ENCODE data around the gene RAB11FIP4.

The RAB11FIP4 gene

GRCh38 chr17:31476525-31477416, 85.3 kb downstream of the RAB11FIP4 start:
- no peak for DNase-seq (ENCODE audit: low read depth)
- TF ChIP-seq, protein P1, sequence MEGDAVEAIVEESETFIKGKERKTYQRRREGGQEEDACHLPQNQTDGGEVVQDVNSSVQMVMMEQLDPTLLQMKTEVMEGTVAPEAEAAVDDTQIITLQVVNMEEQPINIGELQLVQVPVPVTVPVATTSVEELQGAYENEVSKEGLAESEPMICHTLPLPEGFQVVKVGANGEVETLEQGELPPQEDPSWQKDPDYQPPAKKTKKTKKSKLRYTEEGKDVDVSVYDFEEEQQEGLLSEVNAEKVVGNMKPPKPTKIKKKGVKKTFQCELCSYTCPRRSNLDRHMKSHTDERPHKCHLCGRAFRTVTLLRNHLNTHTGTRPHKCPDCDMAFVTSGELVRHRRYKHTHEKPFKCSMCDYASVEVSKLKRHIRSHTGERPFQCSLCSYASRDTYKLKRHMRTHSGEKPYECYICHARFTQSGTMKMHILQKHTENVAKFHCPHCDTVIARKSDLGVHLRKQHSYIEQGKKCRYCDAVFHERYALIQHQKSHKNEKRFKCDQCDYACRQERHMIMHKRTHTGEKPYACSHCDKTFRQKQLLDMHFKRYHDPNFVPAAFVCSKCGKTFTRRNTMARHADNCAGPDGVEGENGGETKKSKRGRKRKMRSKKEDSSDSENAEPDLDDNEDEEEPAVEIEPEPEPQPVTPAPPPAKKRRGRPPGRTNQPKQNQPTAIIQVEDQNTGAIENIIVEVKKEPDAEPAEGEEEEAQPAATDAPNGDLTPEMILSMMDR (conservative IDR thresholded peaks at IDR 0.05; ENCODE audit: low read length), result no peak
- H3K4me3 ChIP-seq (ENCODE audit: low read length), result no peak overlapping the region

DNA sequence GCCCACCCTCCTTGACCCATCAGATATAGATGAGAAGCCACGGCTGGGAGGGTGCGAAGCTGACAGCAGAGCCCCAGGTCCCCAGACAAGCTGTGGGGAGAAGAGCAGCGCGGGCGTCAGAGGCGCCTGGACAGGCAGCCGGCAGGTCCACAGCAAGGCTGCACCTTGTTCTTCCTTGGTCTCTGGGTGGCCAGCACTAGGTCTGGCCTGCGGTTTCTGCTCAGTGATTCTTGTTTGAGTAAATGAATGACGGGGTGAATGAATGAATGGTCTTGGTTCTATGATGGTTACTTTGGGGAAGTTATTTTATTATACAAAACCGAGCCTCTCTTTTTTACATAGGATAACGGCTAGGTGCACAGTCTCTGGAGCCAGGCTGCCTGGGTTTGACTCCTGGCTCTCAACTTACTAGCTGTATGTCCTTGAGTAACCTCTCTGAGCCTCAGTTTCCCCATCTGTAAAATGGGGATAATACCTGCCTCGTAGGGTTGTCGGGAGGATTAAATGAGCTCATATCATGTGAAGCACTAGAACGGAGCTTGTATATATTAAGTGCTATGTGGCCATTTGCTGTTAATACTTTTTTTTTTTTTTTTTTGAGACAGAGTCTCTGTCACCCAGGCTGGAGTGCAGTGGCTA, 86.1 kb downstream of the RAB11FIP4 start:
- no peak overlapping the region for H3K4me3 ChIP-seq (ENCODE audit: low read length)
- DNase-seq (ENCODE audit: low read depth), result no peak
- TF ChIP-seq, protein P1 (conservative IDR thresholded peaks at IDR 0.05; ENCODE audit: low read length), result no peak

DNA sequence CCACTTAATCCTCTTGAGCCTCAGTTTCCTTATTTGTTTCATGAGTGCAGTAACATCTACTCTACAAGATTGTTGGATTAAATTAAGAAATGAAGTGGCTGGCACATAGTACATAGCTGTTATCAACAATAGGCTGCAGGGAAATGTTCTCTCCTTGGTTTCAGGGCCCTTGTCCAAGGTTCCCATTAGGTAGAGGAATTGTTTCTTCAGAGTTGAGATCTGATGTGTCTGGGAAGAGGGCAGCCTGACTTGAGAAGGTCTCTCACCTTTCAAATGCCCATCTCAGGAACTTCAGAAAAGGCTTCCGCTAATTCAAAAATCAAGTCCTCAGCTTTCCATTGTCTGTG, 87.6 kb downstream of the RAB11FIP4 start:
- TF ChIP-seq, protein P1 (conservative IDR thresholded peaks at IDR 0.05; ENCODE audit: low read length), result no peak
- no peak for DNase-seq (ENCODE audit: low read depth)
- H3K4me3 ChIP-seq (ENCODE audit: low read length), result no peak overlapping the region

- no peak overlapping the region for H3K4me3 ChIP-seq (ENCODE audit: low read length)
- no peak for DNase-seq (ENCODE audit: low read depth)
- TF ChIP-seq, protein P1 (conservative IDR thresholded peaks at IDR 0.05; ENCODE audit: low read length), result no peak
Measured at GRCh38 chr17:31479524-31479923, 88.0 kb downstream of the RAB11FIP4 start.

GRCh38 chr17:31480067-31480466, 88.6 kb downstream of the RAB11FIP4 start:
- TF ChIP-seq, protein P1 (conservative IDR thresholded peaks at IDR 0.05; ENCODE audit: low read length), result no peak
- no peak overlapping the region for H3K4me3 ChIP-seq (ENCODE audit: low read length)
- DNase-seq (ENCODE audit: low read depth), result no peak

DNA sequence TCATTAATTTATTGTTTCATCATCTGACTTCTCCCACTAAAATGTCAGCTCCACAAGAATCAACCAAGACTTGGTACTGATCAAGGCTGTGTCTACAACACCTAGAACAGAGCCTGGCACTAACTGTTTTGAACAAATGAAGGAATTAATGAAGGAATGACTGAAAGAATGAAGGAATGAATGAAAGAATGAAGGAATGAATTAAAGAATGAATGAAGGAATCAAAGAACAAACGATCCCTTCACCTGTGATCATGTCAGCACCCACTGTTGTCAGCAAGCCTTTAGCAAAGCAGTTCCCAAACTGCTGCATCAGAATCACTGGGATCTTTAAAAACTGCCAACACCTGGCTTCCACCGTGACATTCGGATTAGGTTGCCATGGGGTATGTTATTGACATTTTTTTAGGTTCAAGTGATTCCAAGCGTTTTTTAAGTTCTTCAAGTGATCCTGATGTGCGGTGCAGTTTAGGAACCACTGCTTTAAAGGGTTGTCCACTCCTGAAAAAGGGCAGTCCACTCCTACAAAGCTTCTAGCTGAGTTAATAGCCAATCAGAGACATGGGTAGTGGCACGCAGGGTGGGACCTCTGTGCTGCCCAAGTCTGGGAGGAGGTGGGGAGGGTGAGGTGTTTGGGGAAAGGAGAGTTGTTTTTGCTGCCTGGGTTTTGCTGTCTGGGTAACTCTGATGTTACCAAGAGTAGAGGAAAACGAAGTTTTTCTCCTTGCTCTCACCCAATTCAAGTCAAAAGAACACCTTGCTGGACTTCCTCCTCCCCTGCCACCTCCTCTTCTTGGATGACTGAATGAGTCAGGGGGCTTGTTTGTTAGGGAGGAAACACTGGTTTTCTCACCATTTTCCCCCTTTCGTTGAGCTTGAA, 89.7 kb downstream of the RAB11FIP4 start:
- TF ChIP-seq, protein P1 (conservative IDR thresholded peaks at IDR 0.05; ENCODE audit: low read length), result no peak
- H3K4me3 ChIP-seq (ENCODE audit: low read length), result no peak overlapping the region
- no peak for DNase-seq (ENCODE audit: low read depth)
